ENCODE results near the gene TMEM141. TPM values are rescaled to one million over a fixed set of nuclear protein-coding genes. Genes with fewer than 3 reads are reported as not detected.

The TMEM141 gene
- total and polyA plus RNA-seq, 2 donors from 2014 or later, result 96.5 to 403 TPM

GRCh38 chr9:136793086-136793946 is 2.2 kb downstream of the TMEM141 start:
- DNase-seq (peak in 1 of 5 donors; percentile 75), FAIRE-seq (no peak)
- Histone ChIP-seq H3K27me3 (ENCODE audit: control insufficient read depth, insufficient read depth, low read length) (no peaks in the 10 kb centered on the region), H3K9ac (ENCODE audit: low read length in 3 of 3) (no peak overlapping the region), H3K36me3 (ENCODE audit: control insufficient read depth in 2 of 3, insufficient read depth in 3 of 3, low read length in 3 of 3) (peaks cover 0 to 3% (median 3%) of the 10 kb centered on the region in 3 donors), H3K4me1 (ENCODE audit: control insufficient read depth in 2 of 3, insufficient read depth in 2 of 3, low read depth in 1 of 3, low read length in 3 of 3) (peaks cover 6 to 20% (median 6%) of the 10 kb centered on the region in 3 donors), H3K27ac (ENCODE audit: low read depth in 2 of 2, low read length in 2 of 2) (no peak overlapping the region), H3K4me3 (ENCODE audit: low read length in 3 of 3) (no peak overlapping the region), H3K9me3 (ENCODE audit: control insufficient read depth in 2 of 3, insufficient read depth in 1 of 3, low read length in 3 of 3) (no peaks in the 10 kb centered on the region)
- intact Hi-C loops (cut with DNase I), result loop anchor here (10.0 kb wide), 1 partner anchor 151 kb away; the partner anchor contains the start of genes C8G and FBXW5
- TF ChIP-seq CTCF (IDR thresholded peaks at IDR 0.05; ENCODE audit: borderline replicate concordance, extremely low read depth, insufficient read depth), result no peak

DNA sequence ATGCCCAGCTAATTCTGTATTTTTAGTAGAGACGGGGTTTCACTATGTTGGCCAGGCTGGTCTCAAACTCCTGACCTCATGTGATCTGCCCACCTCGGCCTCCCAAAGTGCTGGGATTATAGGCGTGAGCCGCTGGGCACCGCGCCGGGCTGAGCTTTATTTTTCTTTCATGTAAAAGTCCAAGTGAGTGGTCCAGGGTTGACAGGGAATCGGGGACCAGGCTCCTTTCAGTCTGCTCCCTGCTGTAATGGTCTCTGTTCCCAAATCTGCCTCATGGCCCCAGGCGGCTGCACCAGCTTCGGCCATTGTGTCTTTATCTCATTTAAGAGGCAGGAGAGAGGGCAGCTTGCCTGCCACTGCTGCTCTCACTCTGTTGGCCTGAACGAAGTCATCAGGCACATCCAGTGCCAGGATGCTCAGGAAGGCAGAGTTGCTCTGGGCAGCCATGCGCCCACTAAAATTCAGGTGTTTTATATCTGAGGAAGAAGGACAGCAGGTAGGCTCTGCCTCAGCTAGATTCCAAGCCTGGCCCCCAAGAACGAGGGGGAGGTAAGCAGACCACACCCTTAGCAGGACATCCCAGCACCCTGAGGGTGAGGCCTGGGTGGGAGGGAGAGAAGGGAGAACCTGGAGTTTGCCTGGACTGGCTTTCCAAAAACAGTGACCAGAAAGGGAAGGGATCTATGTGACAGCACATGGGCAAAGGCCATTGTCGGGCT is 3.3 kb downstream of the TMEM141 start:
- Histone ChIP-seq H3K9me3 (ENCODE audit: control insufficient read depth in 2 of 3, insufficient read depth in 1 of 3, low read length in 3 of 3) (no peaks in the 10 kb centered on the region), H3K9ac (ENCODE audit: low read length in 3 of 3) (no peak overlapping the region), H3K36me3 (ENCODE audit: control insufficient read depth in 2 of 3, insufficient read depth in 3 of 3, low read length in 3 of 3) (peaks cover 0 to 3% (median 3%) of the 10 kb centered on the region in 3 donors), H3K4me1 (ENCODE audit: control insufficient read depth in 2 of 3, insufficient read depth in 2 of 3, low read depth in 1 of 3, low read length in 3 of 3) (peaks cover 6 to 26% (median 6%) of the 10 kb centered on the region in 3 donors), H3K27ac (ENCODE audit: low read depth in 2 of 2, low read length in 2 of 2) (no peak overlapping the region), H3K4me3 (ENCODE audit: low read length in 3 of 3) (no peak overlapping the region), H3K27me3 (ENCODE audit: control insufficient read depth, insufficient read depth, low read length) (no peaks in the 10 kb centered on the region)
- no peak for TF ChIP-seq CTCF (IDR thresholded peaks at IDR 0.05; ENCODE audit: borderline replicate concordance, extremely low read depth, insufficient read depth)
- FAIRE-seq (no peak), DNase-seq (peak in 1 of 5 donors; percentile 68)
- intact Hi-C loops (cut with DNase I), result loop anchor here (10.0 kb wide), 1 partner anchor 150 kb away; the partner anchor contains the start of genes C8G and FBXW5

DNA sequence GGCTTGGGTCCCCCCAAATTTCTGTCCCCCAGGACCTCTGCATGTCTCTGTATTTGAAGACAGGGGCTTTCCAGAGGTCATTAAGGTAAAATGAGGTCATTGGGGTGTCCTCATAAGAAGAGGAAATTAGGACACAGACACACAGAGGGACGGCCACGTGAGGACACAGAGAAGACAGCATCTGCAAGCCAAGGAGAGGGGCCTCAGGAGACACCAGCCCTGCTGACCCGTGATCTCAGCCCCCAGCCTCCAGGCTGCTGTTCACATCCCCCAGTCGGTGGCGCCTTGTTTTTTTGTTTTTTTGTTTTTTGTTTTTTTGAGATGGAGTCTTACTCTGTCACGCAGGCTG is 3.8 kb downstream of the TMEM141 start:
- peak in 1 of 5 donors; percentile 22 for DNase-seq
- intact Hi-C loops (cut with DNase I), result loop anchor here (10.0 kb wide), 1 partner anchor 150 kb away; the partner anchor contains the start of genes C8G and FBXW5
- no peaks in the 10 kb centered on the region for H3K9me3 ChIP-seq (ENCODE audit: control insufficient read depth in 2 of 3, insufficient read depth in 1 of 3, low read length in 3 of 3)
- H3K36me3 ChIP-seq (ENCODE audit: control insufficient read depth in 2 of 3, insufficient read depth in 3 of 3, low read length in 3 of 3), result peaks cover 0 to 3% (median 3%) of the 10 kb centered on the region in 3 donors
- H3K4me1 ChIP-seq (ENCODE audit: control insufficient read depth in 2 of 3, insufficient read depth in 2 of 3, low read depth in 1 of 3, low read length in 3 of 3), result peaks cover 6 to 28% (median 6%) of the 10 kb centered on the region in 3 donors
- no peak for FAIRE-seq
- no peak overlapping the region for H3K4me3 ChIP-seq (ENCODE audit: low read length in 3 of 3)
- H3K27me3 ChIP-seq (ENCODE audit: control insufficient read depth, insufficient read depth, low read length), result no peaks in the 10 kb centered on the region
- no peak for TF ChIP-seq CTCF (IDR thresholded peaks at IDR 0.05; ENCODE audit: borderline replicate concordance, extremely low read depth, insufficient read depth)
- H3K9ac ChIP-seq (ENCODE audit: low read length in 3 of 3), result no peak overlapping the region
- H3K27ac ChIP-seq (ENCODE audit: low read depth in 2 of 2, low read length in 2 of 2), result no peak overlapping the region
